DND-41 (cell line): Measurements from ENCODE around the gene SPATC1L.

ENCODE experiments used
- ATAC-seq: fragments of 200-7000 bp; cut with Tn5 transposase; 3 replicates; pipeline ENCODE4 v1.9.1; 2021; ENCODE audit warnings: low read depth; ENCODE audit not compliant: insufficient read depth
- DNase-seq: peaks from one replicate; pipeline ENCODE4 v3.0.0-alpha.2; 2020
- H2AFZ ChIP-seq: 2 replicates; pipeline ENCODE4 v1.6.0; 2012; ENCODE audit warnings: low read depth, low read length
- H3K27ac ChIP-seq: 2 replicates; pipeline ENCODE4 v1.5.1; 2012; ENCODE audit warnings: low read length, inconsistent platforms
- H3K27me3 ChIP-seq: fragments of 200-600 bp; sonication (generic); 2 replicates; pipeline ENCODE4 v1.6.0; 2012; ENCODE audit warnings: low read length, mild to moderate bottlenecking, inconsistent platforms; ENCODE audit not compliant: insufficient read depth, poor library complexity
- H3K36me3 ChIP-seq: 2 replicates; pipeline ENCODE4 v1.5.1; 2012; ENCODE audit warnings: low read length, inconsistent platforms; ENCODE audit not compliant: insufficient read depth
- H3K4me1 ChIP-seq: 2 replicates; pipeline ENCODE4 v1.5.1; 2012; ENCODE audit warnings: mild to moderate bottlenecking, low read length; ENCODE audit not compliant: insufficient read depth
- H3K4me2 ChIP-seq: 2 replicates; pipeline ENCODE4 v1.6.0; 2012; ENCODE audit warnings: mild to moderate bottlenecking, moderate library complexity, low read length, inconsistent platforms; ENCODE audit not compliant: insufficient read depth
- H3K4me3 ChIP-seq, 2 experiments: fragments of 200-600 bp in 1 of 2; shearing (Covaris generic) in 1 of 2; 2 replicates each; pipeline ENCODE4 v1.5.1; 2012 to 2016; ENCODE audit warnings: inconsistent platforms in 2 of 2, low read length in 2 of 2, mild to moderate bottlenecking in 2 of 2, low read depth in 1 of 2, moderate library complexity in 1 of 2
- H3K79me2 ChIP-seq: 2 replicates; pipeline ENCODE4 v1.6.0; 2012; ENCODE audit warnings: low read length, inconsistent platforms; ENCODE audit not compliant: insufficient read depth
- H3K9ac ChIP-seq: 2 replicates; pipeline ENCODE4 v1.6.0; 2012; ENCODE audit warnings: low read depth, mild to moderate bottlenecking, inconsistent platforms, low read length, moderate library complexity
- H3K9me3 ChIP-seq: 2 replicates; pipeline ENCODE4 v1.5.1; 2012; ENCODE audit warnings: low read length, moderate library complexity, mild to moderate bottlenecking, inconsistent platforms; ENCODE audit not compliant: insufficient read depth, severe bottlenecking
- H4K20me1 ChIP-seq: 2 replicates; pipeline ENCODE4 v1.6.0; 2012; ENCODE audit warnings: low read length; ENCODE audit not compliant: insufficient read depth
- EZH2 ChIP-seq: IDR thresholded peaks from 3 replicates; pipeline ENCODE4 v1.6.1; 2012; ENCODE audit warnings: borderline replicate concordance, low read depth, mild to moderate bottlenecking, moderate library complexity, low read length, inconsistent platforms; ENCODE audit not compliant: severe bottlenecking
- TF ChIP-seq, protein P1 (sequence below): IDR thresholded peaks from 2 replicates; pipeline ENCODE4 v1.5.1; 2012; ENCODE audit warnings: borderline replicate concordance, low read length, moderate library complexity, mild to moderate bottlenecking; ENCODE audit not compliant: poor library complexity, severe bottlenecking; ENCODE audit errors: extremely low read depth

The SPATC1L gene

DNA sequence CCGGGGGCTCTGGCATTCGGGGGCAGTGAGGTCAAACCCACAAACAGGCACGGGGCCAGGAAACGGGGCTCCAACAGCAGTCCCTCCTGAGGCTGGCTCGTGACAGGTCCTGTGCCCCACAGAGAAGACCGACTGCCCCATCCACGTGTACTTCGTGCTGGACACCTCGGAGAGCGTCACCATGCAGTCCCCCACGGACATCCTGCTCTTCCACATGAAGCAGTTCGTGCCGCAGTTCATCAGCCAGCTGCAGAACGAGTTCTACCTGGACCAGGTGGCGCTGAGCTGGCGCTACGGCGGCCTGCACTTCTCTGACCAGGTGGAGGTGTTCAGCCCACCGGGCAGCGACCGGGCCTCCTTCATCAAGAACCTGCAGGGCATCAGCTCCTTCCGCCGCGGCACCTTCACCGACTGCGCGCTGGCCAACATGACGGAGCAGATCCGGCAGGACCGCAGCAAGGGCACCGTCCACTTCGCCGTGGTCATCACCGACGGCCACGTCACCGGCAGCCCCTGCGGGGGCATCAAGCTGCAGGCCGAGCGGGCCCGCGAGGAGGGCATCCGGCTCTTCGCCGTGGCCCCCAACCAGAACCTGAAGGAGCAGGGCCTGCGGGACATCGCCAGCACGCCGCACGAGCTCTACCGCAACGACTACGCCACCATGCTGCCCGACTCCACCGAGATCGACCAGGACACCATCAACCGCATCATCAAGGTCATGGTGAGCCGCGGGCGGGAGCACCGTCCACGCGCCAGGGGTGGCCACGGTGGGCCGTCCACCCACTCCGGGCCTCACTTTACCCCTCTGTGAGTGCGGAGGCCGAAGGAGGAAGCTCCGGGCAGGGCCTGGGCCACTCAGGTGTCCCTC lies 72.2 kb downstream of the SPATC1L start:
- no peak overlapping the region for H2AFZ ChIP-seq
- H3K79me2 ChIP-seq = no peaks in the 10 kb centered on the region
- H3K9me3 ChIP-seq = peaks cover 11% of the 10 kb centered on the region
- H3K4me3 ChIP-seq = no peak overlapping the region
- H3K4me2 ChIP-seq = no peak overlapping the region
- H4K20me1 ChIP-seq = no peaks in the 10 kb centered on the region
- no peak for TF ChIP-seq EZH2
- TF ChIP-seq, protein P1, sequence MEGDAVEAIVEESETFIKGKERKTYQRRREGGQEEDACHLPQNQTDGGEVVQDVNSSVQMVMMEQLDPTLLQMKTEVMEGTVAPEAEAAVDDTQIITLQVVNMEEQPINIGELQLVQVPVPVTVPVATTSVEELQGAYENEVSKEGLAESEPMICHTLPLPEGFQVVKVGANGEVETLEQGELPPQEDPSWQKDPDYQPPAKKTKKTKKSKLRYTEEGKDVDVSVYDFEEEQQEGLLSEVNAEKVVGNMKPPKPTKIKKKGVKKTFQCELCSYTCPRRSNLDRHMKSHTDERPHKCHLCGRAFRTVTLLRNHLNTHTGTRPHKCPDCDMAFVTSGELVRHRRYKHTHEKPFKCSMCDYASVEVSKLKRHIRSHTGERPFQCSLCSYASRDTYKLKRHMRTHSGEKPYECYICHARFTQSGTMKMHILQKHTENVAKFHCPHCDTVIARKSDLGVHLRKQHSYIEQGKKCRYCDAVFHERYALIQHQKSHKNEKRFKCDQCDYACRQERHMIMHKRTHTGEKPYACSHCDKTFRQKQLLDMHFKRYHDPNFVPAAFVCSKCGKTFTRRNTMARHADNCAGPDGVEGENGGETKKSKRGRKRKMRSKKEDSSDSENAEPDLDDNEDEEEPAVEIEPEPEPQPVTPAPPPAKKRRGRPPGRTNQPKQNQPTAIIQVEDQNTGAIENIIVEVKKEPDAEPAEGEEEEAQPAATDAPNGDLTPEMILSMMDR = no peak
- H3K27me3 ChIP-seq = no peaks in the 10 kb centered on the region
- H3K36me3 ChIP-seq = no peaks in the 10 kb centered on the region
- DNase-seq (no peak), ATAC-seq (no peak)
- H3K9ac ChIP-seq = no peak overlapping the region
- no peak overlapping the region for H3K27ac ChIP-seq
- H3K4me1 ChIP-seq = no peaks in the 10 kb centered on the region

GRCh38 chr21:46111193-46111571 lies 73.1 kb downstream of the SPATC1L start:
- Histone ChIP-seq H3K4me1 (no peaks in the 10 kb centered on the region), H3K4me3 (no peak overlapping the region), H4K20me1 (no peaks in the 10 kb centered on the region), H3K36me3 (no peaks in the 10 kb centered on the region), H3K4me2 (no peak overlapping the region), H3K9ac (no peak overlapping the region), H3K9me3 (peaks cover 11% of the 10 kb centered on the region), H3K27ac (no peak overlapping the region), H3K27me3 (no peaks in the 10 kb centered on the region), H3K79me2 (no peaks in the 10 kb centered on the region), H2AFZ (no peak overlapping the region)
- TF ChIP-seq, protein P1 = no peak
- TF ChIP-seq EZH2 = no peak
- DNase-seq (peak; percentile 1), ATAC-seq (no peak)
